GM12878 (cell line): ENCODE measurements around the gene VSTM1. TPM values are rescaled to one million over a fixed set of nuclear protein-coding genes. Genes with fewer than 3 reads are reported as not detected.

Experiments used
- ATAC-seq: fragments of 200-7000 bp; cut with Tn5 transposase; 3 replicates; pipeline ENCODE4 v1.9.1; 2020; ENCODE audit warnings: mild to moderate bottlenecking, moderate library complexity
- BruUV-seq: library from RNA; stranded (reverse); fragments of 400-500 nt; replicated peaks from 2 replicates; lab custom pipeline; 2021; lab: Mats Ljungman, UMichigan
- CTCF ChIA-PET: fragments of 300-600 bp; sonication (Branson Sonifier 250); formaldehyde crosslinking; extraction: SDS; loops from one replicate; lab custom pipeline; 2021; ENCODE audit warnings: inconsistent platforms; lab: Yijun Ruan, JAX
- POLR2A ChIA-PET: fragments of 350-600 bp; formaldehyde crosslinking; extraction: SDS; loops from one replicate; lab custom pipeline; 2021; ENCODE audit warnings: inconsistent platforms; lab: Charles Lee
- RAD21 ChIA-PET: fragments of 300-600 bp; sonication (Branson Sonifier 250); formaldehyde crosslinking; loops from one replicate; lab custom pipeline; 2023; ENCODE audit warnings: antibody characterized with exemption; ENCODE audit not compliant: unreplicated experiment; lab: Charles Lee
- SMC1A ChIA-PET: fragments of 300-600 bp; sonication (Branson Sonifier 250); formaldehyde crosslinking; loops from one replicate; lab custom pipeline; 2023; ENCODE audit not compliant: unreplicated experiment, uncharacterized antibody; lab: Charles Lee
- DNase-seq: peaks from one replicate; pipeline ENCODE4 v3.0.0-alpha.2; 2011; ENCODE audit warnings: low read depth, low spot score
- FAIRE-seq: peaks from 3 replicates; lab custom pipeline; 2011; peaks lifted over from hg19 to GRCh38; lab: Jason Lieb, UNC
- H2AFZ ChIP-seq: 2 replicates; pipeline ENCODE4 v1.6.0; 2011; ENCODE audit warnings: low read depth, low read length, control low read depth; ENCODE audit not compliant: control insufficient read depth
- H3K27ac ChIP-seq: 2 replicates; pipeline ENCODE4 v1.5.1; 2011; ENCODE audit warnings: control low read depth; ENCODE audit not compliant: control insufficient read depth, insufficient read depth
- H3K27me3 ChIP-seq, 2 experiments: replicated peaks in 1 of 2; 2 replicates each; pipeline versions ENCODE4 v1.6.0 to v1.6.1; 2011; ENCODE audit warnings: low read length in 1 of 2; ENCODE audit not compliant: control insufficient read depth in 2 of 2, insufficient read depth in 2 of 2
- H3K36me3 ChIP-seq, 2 experiments: 2 replicates each; pipeline ENCODE4 v1.5.1; 2011; ENCODE audit warnings: low read length in 1 of 2; ENCODE audit not compliant: control insufficient read depth in 2 of 2, insufficient read depth in 2 of 2
- H3K4me1 ChIP-seq: 2 replicates; pipeline ENCODE4 v1.6.1; 2011; ENCODE audit warnings: mild to moderate bottlenecking, low read length, moderate library complexity, mixed read lengths; ENCODE audit not compliant: control insufficient read depth, insufficient read depth
- H3K4me2 ChIP-seq: 2 replicates; pipeline ENCODE4 v1.6.0; 2011; ENCODE audit warnings: control low read depth; ENCODE audit not compliant: control insufficient read depth, insufficient read depth
- H3K4me3 ChIP-seq: fragments of 200-600 bp; sonication (generic); 2 replicates; pipeline ENCODE4 v1.5.1; 2016
- H3K79me2 ChIP-seq: 2 replicates; pipeline ENCODE4 v1.6.0; 2011; ENCODE audit warnings: low read length; ENCODE audit not compliant: control insufficient read depth, insufficient read depth
- H3K9ac ChIP-seq: 2 replicates; pipeline ENCODE4 v1.8.0; 2011; ENCODE audit warnings: low read length, control low read depth, mixed read lengths; ENCODE audit not compliant: control insufficient read depth, insufficient read depth
- H3K9me3 ChIP-seq: replicated peaks from 3 replicates; pipeline ENCODE4 v1.5.1; 2011; ENCODE audit warnings: mild to moderate bottlenecking, low read length; ENCODE audit not compliant: control insufficient read depth, insufficient read depth
- H4K20me1 ChIP-seq: 2 replicates; pipeline ENCODE4 v1.6.0; 2011; ENCODE audit not compliant: control insufficient read depth, insufficient read depth
- BCLAF1 ChIP-seq: fragments of 450-650 bp; IDR thresholded peaks from 2 replicates; pipeline ENCODE4 v1.6.1; 2017; ENCODE audit warnings: antibody characterized with exemption, mild to moderate bottlenecking, moderate library complexity
- DPF2 ChIP-seq: fragments of 450-650 bp; IDR thresholded peaks from 2 replicates; pipeline ENCODE4 v1.6.1; 2017; ENCODE audit warnings: mild to moderate bottlenecking
- NR2C1 ChIP-seq: fragments of 450-650 bp; IDR thresholded peaks from 2 replicates; pipeline ENCODE4 v1.6.1; 2017; ENCODE audit warnings: antibody characterized with exemption, mild to moderate bottlenecking, moderate library complexity
- REST ChIP-seq: IDR thresholded peaks from 2 replicates; pipeline ENCODE4 v1.6.1; 2012; ENCODE audit warnings: mild to moderate bottlenecking, low read depth, low read length
- ZNF24 ChIP-seq: fragments of 450-650 bp; IDR thresholded peaks from 2 replicates; pipeline ENCODE4 v1.6.1; 2017; ENCODE audit warnings: antibody characterized with exemption, mild to moderate bottlenecking
- WGBS: methylation state at CpG from one replicate; pipeline ENCODE4 v1.1.6; 2016; ENCODE audit warnings: low lambda C conversion rate; ENCODE audit not compliant: insufficient replicate concordance, insufficient coverage; ENCODE audit errors: missing lambda C conversion rate; 5-methylcytosine and 5-hydroxymethylcytosine counted together
- in situ Hi-C: fragments of 300-500 bp; cut with MboI; formaldehyde crosslinking; loops from 9 replicates; pipeline ENCODE4 v1.14.3; 2018; ENCODE audit warnings: mixed read lengths
- intact Hi-C: fragments of 100-400 bp; cut with micrococcal nuclease; formaldehyde crosslinking; loops from one replicate; pipeline ENCODE4 v1.14.2; 2022; ENCODE audit not compliant: unreplicated experiment
- polyA plus RNA-seq, 11 experiments: library from polyadenylated mRNA; depleted of rRNA in 4 of 11; unstranded in 6 of 11; stranded (reverse) in 5 of 11; fragments of >200 nt; fragmentation: Nextera tagmentation in 4 of 11; fragmentation: Illumina TruSeq in 1 of 11; extraction: Ambion mirVana in 4 of 11; extraction: Trizol in 1 of 11; gene quantifications; 1 replicate in 1 of 11; 2 replicates in 10 of 11; pipeline versions ENCODE4 v1.2.1 to v1.2.3, GENCODE V29; 2011 to 2016; ENCODE audit warnings: inconsistent platforms in 2 of 11, missing spikeins in 2 of 11, low read depth in 1 of 11
- total RNA-seq, 4 experiments: library from RNA; depleted of rRNA in 3 of 4; stranded (reverse); fragments of >200 nt in 3 of 4; fragmentation: Illumina TruSeq in 1 of 4; extraction: Trizol in 1 of 4; gene quantifications; 2 replicates each; pipeline versions ENCODE4 v1.2.1 to v1.2.3, GENCODE V29; 2013 to 2021

Gene VSTM1
- total and polyA plus RNA-seq, 10 of the 15 experiments (the other 5 are each of a cell fraction or from before 2014, with no cell fraction given) = not detected

GRCh38 chr19:53992211-53992610 is 71.5 kb downstream of the VSTM1 start:
- ATAC-seq (no peak), DNase-seq (no peak), FAIRE-seq (no peak)
- ChIA-PET POLR2A (no interaction called here), CTCF (no interaction called here), SMC1A (no interaction called here)
- H2AFZ ChIP-seq = no peak overlapping the region
- no TSS peak for BruUV-seq
- no peaks in the 10 kb centered on the region for H3K79me2 ChIP-seq
- H3K4me2 ChIP-seq = no peak overlapping the region
- no peak overlapping the region for H3K27ac ChIP-seq
- no peaks in the 10 kb centered on the region; the same call in 2 of the 3 replicates for H3K9me3 ChIP-seq
- no peaks in the 10 kb centered on the region for H3K36me3 ChIP-seq
- H3K4me3 ChIP-seq = no peak overlapping the region
- intact Hi-C loops = no loop called here
- H3K9ac ChIP-seq = no peak overlapping the region
- TF ChIP-seq NR2C1 (no peak), DPF2 (no peak), BCLAF1 (no peak), ZNF24 (no peak), REST (no peak)
- TF ChIP-seq, all 136 proteins: peak for 0
- Histone ChIP-seq H3K27me3 (no peaks in the 10 kb centered on the region), H4K20me1 (no peaks in the 10 kb centered on the region), H3K4me1 (no peaks in the 10 kb centered on the region)
- RAD21 ChIA-PET = no interaction called here
- 50% methylated on average over 9 of the region's 9 CpGs for WGBS
- in situ Hi-C loops = no loop called here
